NCI-H1436 (cell line): ENCODE measurements around the gene CBX4.
"Not testable (repeated sequence)": the region's sequence is repeated elsewhere in the genome, so short reads cannot be mapped to it uniquely, and the experiment has no call there.

ENCODE experiments used
- DNase-seq: peaks from one replicate; lab custom pipeline; 2025; lab: John Stamatoyannopoulos, UW

The CBX4 gene

DNA sequence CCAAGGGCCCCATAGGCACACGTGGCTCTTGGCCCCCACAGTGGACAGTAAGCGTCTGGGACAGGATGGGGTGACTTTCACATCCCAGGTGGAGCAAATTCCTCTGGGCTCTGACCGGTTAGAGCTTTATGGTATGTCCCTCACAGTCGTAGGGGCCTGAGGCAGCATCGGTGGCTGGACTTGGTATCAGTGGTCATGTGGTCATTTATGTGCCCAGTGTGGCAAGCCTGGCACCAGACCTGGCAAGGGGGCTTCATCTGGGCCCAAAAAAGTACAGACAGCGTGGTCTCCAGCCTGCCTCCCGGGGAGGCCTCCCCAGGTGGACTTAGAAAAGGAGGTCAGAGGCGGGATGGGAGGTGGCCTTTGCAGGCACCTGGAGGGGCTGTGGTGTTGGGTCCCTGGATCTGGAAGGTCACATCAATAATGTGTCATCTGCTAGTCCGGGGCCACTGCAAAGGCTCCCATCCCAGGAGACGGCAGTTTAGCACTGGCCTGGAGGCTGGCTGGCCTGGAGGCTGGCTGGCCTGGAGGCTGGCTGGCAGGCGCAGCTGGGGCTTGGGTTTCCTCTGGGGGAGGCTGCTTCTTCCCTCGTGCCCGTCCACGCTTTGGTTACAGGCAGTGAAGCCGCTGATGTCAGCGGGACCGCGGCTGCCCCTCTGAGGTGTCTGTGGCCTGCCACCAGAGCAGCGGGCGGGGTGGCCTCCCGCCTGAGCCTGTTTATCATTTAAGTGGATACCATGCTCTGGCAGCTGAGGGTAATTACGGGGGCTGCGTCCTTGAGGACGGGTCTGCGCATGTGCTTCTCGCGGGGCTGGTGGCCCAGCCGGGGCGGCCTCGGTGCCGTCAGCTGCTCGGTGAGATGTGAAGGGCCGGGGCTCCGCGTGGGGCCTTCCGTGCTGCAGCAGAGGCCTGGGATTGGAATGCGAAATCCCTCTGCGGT is 20.7 kb upstream of the CBX4 start:
- DNase-seq: peak; percentile 60

DNA sequence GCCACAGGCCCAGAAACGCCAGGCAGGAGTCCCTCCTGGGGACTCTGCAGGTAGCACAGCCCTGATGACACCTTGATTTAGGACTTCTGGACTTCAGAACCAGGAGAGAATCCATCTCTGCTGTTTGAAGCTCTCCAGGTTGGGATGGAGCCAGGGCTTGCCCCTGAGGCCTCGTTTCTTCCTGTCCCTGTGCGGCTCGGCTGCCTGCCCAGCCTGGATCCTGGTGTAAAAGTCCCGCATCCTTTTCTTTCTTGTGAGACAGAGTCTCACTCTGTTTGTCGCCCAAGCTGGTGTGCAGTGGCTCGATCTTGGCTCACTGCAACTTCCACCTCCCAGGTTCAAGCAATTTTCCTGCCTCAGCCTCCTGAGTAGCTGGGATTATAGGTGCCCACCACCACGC is 17.9 kb upstream of the CBX4 start:
- no peak for DNase-seq

DNA sequence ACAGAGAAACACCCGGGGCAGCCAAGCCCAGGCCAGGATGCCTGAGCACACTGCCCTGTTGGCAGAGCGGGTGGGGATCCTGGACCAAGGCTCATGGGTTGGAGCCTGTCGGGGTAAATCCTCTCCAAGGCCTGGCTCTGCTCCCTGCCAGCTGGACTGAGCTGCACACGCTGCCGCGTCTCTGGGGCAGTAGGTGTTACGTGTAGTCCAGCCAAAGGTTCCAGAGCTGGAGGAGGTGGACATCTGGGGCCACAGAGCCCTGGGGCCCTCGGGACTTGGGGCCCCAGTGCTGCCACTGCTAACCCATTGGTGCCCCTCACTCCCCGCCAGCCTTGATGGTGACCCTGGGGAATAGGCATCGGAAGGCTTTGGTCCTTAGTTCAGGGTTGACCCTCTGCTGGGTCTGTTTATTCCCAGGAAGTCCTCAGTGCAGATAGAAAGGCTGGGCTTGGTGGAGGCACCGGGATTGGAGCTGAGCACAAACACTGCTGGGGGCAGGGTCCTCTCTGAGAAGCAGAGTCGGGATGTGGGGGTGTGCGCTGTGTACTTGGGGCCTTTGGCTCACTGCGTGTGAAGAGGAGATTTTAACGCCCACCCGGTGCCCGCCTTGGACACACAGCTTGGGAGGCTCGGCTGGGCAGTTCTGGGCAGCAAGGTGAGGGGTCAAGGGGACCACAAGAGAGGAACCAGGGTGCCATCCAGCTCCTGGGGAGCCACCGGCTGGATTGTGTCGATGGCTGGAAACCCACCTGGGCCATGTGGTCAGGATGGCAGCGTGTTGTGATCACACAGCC is 16.3 kb upstream of the CBX4 start:
- no peak for DNase-seq

DNA sequence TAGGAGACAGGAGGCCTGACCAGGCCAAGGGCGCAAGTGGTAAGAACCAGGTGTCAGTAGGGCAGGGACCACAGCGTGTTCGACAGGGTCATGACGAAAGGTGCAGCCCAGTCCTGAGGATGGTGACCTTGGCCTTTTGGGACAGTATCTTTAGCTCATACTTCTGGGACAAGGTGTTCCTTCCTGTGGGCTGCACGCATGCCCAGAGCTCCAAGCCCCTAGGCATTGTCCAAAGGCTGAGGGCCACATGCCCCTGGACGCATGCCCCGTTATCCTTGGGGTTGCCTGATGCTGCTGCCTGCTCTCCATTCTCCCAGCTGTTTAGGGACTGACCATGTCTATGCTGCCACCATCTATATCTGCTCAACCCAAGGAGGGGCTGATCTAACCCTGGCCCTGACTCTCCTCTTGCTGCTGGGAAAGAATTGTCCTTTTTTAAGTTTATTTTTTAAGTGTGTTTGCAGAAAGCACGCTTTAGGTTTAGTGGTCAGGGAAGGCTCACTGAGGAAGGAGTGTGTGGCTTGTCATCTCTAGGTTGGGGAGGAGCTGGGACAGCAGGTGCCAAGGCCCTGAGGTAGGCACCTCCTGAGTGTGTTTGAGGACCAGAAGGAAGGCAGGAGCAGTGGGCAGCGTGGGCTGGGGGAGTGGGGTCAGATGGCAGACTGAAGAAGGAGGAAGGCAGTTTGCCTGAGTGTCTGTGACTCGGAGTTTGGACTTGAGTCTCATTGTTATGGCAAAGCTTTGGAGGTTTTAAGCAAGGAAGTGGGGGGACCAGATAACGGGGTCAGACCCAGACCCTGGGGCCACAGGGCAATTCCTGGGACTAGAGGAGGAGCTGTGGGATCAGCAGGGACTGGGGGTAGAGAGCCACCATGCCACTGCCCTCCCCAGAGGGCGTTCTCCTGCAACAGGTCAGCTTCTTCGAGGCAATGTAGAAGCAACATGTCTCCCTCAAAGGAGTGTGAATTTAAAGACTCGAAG is 15.1 kb upstream of the CBX4 start:
- no peak for DNase-seq

DNA sequence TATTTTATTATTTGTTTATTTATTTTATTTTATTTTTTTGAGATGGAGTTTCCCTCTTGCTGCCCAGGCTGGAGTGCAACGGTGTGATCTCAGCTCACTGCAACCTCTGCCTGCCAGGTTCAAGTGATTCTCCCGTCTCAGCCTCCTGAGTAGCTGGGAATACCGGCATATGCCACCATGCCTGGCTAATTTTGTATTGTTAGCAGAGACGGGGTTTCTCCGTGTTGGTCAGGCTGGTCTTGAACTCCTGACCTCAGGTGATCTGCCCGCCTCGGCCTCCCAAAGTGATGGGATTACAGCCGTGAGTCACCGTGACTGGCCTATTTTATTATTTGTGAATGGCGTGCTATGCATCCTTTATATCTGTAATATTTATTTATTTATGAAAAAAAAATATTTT is 13.9 kb upstream of the CBX4 start:
- DNase-seq: not testable (repeated sequence)

DNA sequence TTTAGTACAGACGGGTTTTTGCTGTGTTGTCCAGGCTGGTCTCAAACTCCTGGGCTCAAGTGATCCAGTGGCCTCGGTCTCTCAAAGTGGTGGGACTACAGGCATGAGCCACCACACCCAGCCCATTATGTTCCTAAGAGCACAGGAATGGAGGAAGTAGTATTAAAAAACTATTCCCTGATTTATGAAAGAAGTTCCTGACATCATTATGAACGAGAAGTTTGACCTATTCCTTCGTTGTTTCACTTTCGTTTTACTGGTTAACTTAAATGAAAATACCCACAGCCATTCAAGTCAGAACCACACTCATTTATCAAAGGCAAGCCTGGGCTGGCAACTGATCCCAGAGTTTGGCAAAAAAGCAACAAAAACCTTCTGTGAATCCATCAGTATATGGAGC is 13.5 kb upstream of the CBX4 start:
- DNase-seq: no peak

DNA sequence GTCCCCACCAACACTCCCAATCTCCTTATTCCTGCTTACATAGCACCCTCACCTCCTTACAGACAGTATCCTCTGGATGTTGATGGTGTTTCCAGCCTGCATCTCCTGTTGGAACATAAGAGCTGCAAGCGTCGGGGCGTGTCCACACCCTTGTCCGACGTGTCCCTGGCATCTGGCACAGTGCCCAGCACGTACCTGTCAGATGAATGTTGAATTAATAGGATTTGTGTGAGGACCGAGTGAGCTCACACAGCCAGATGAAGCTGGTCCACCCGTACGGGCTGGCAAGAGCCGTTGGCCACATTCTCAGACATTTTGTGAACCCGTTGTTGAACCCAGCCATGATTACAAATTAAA is 12.2 kb upstream of the CBX4 start:
- DNase-seq: no peak

DNA sequence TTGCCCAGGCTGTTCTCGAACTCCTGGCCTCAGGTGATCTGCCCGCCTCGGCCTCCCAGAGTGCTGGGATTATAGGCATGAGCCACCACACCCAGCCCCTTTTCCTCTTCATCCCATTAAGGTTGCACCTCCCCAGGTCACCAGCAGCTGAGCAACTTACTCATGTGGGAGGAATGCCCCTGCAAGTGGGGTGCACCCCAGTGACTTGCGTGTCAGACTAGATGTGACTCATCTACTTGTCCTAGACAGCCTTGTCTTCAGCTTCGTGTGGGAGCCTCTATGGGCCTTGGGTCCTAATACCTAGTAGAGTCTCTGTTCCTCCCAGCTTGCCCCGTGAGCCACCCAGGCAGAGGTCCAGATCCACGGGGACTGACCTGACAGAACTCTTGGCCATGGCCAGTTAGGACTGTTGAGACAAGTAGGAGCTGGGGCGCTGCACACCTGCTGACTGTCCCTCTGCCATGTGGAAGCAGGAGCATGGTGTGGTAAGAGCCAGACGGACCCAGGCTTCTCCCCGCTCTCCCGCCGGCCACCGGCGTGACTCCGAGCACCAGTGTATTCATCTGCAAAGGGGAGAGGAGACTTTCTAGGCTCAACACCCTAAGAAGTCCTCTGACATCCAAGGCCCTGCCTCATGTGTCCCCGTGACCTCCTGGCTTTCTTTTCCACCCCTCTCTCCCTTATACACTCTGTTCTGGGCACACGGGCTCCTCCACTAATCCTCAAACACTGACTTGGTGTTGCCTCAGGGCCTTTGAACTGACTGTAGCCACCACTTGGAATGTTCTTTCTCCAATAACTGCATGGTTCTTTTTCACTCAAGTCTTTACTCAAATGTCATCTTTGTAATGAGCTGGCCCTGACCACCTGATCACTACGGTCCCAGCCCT is 11.6 kb upstream of the CBX4 start:
- no peak for DNase-seq

DNA sequence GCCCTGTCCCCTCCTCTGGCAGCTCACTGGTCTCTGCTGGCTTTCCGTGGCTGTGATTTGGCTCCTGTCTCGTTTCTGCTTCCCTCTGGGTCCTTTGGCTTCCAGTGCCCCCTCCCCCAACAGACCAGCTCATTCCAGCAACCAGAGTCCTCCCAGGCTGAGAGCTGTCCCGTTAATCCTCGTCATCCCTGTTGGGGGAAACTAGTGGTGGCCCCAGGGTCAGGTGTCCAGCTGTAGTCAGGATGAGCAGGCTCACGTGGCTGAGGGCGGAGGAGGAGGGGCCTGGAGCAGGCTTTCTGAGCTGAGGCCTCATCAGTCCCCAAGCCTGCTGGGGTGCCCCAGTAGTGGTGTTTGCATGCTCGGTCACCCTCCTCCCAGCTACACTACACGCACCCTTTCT is 10.7 kb upstream of the CBX4 start:
- no peak for DNase-seq

DNA sequence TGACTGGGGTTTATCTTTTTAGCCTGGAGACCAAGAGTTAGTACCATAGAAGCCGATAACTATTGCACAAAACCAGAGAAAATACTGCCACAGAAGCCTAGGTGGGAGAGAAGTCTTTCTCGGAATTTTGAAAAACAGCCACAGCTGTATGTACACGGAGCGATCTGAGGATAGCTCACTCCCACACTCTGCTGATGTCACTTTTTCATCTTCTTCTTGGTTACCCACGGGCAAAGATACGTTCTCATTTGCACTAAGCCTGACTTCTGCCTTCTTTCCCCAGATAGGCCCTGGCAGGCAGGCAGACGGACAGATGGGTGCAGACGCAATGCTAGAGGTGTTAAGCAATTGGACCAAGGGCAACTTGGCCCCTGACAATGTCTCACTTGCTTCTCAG is 9.1 kb upstream of the CBX4 start:
- no peak for DNase-seq

DNA sequence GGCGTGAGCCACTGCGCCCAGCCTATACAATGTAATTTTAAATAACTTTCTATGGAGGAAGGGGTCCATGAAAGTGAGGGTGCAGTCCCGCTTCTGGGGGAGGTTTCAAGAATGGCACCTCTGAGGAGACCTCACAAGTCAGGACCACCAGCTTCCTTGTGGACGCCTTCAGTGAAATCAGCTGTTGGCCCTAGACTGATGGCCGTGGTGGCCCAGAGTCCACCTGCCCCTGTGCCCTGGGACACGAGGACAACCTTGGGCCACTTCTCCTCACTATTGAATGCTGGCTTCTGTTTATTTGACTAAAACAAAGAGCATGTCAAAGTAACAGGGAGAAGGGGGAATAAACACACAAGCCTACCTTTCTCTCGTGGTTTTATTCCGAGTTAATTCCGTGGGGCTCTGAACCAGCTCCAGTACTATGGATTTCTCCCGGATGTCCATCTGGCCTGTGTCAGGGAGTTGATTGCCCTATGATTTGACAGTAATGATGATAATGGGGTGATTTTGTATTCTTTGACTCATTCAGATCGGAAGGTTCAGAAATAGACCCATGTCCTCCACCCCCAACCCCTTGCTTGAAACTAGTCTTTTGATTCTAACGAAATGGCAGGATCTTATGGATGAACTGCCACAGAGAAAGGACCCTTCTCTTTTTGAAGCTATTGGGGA is 8.6 kb upstream of the CBX4 start:
- no peak for DNase-seq

DNA sequence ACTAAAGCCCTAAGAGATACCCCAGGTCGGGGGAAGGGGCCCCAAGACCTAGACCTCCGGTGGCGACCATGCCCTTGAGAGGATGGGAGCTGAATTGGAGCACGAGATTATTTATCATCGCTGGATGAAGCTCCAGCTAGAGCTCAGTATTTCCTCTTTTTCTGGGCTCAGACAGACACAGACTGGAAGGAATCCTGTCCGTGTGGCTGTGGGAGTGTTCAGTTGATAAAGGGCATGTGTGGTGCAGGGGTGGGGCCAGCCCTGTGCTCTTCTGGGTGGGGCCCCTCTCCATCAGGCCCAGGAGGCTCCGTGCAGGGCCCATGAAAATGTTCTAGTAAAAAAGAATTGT is 6.3 kb upstream of the CBX4 start:
- no peak for DNase-seq

DNA sequence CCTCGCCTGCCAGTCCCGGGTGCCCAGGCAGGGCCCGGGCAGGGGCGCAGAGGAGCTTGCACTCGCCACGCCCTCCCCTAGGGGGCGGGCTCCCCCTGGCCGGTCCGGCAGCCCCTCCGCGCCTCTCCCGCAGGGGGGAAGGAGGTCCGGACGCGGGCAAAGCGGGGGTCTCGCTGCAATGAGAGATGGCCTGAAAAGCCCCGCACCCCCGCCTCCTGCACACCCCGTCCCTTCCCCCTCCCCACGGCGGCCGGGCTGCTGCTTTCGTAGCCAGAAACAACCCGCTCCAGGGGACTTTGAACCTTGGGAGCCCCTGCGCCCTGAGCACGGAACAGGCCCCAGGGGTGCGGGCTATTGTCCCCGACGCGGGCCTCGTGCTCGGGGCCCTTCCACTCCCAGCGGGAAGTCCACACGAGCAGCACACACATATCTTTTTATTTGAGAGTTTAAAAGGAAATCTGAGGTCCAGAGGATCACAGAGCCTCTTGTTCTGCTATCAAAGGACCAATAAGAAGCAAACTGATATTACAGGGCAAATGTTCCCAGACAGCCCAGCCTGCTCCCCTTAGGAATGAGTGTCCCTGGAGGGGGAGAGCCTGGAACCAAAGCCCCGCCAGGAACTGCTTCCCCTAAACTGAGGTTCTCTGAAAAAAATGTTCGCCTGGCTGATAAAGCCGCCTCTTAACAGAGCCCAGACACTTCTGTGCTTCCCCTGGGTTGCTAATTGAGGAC is 5.8 kb upstream of the CBX4 start:
- DNase-seq: peak; percentile 71

DNA sequence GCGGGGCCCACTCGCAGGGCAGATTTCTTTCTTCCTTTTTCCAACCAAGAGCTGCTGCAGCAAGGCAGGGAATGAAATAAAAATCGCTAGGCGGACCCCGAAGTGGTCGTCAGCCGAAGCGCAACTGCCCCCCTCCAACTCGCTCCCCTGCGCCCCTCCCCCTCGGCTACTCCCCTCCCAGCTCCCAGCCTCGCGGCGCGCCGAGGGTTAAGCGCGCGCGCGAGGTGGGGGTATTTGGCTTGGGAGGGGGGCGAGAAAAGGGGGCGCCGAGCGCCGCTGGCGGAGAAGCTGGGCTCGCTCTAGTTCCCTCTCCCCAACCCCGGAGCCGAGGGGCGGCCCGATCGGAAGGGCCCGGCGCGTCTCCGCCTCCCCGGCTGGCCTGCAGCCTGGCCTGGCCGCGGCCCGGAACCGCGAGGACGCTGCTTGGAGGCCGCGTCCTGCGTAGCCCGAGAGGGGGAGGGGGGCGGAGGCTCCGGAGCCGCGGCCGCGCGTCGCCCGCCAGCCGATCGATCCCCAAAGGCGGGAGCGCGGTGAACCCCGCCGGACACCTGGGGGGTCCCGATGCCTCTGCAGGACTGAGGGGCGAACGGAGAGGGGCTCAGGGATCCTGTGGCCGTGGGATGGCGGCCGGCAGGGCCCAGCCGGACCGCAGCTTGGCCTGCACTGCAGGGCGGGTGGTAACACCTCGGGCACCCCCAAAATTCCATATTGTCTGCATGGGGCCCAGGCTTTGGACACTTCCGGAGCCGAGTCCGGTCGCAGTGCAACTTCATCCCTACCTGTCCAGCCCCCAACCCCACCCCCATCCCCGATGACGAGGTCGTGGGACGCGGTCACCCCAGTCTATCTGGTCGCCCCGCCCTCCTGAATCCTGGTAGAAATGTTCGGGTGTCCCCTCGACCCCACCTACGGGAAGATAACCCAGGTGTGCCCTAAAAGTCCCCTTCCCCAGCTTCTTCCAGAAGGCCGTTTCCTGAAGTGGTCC is 4.9 kb upstream of the CBX4 start:
- DNase-seq: peak; percentile 39

DNA sequence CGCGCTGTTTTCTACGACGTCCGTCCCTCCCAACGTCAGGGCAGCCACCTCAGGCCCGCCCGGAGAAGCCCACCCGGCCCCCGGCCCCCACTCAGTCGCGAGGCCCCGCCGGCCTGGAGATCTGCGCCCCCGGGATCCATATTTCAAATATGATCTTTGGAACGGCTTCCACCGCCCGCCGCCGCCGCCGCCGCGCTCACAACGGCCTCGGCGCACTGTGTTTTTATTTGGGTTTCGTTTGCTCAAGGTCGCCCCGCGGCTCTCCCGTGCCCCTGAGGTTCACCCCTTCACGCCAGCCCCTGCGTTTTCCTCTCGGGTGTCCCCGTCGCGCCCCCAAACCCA is 4.2 kb upstream of the CBX4 start:
- DNase-seq: no peak

DNA sequence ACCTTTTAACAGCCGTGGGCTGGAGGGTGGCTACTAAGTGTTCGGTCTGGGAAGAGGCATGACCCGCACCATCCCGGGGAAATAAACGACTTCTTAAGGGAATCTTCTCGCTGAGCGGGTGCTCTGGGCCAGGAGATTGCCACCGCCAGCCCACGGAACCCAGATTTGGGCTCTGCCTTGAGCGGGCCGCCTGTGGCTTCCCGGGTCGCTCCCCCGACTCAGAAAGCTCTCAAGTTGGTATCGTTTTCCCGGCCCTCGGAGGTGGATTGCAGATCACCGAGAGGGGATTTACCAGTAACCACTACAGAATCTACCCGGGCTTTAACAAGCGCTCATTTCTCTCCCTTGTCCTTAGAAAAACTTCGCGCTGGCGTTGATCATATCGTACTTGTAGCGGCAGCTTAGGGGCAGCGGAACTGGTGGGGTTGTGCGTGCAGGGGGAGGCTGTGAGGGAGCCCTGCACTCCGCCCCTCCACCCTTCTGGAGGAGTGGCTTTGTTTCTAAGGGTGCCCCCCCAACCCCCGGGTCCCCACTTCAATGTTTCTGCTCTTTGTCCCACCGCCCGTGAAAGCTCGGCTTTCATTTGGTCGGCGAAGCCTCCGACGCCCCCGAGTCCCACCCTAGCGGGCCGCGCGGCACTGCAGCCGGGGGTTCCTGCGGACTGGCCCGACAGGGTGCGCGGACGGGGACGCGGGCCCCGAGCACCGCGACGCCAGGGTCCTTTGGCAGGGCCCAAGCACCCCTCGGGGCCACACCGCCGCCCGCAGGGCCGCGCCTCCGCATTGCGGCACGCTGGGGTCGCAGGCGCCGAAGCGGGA is 3.6 kb upstream of the CBX4 start:
- DNase-seq: no peak

DNA sequence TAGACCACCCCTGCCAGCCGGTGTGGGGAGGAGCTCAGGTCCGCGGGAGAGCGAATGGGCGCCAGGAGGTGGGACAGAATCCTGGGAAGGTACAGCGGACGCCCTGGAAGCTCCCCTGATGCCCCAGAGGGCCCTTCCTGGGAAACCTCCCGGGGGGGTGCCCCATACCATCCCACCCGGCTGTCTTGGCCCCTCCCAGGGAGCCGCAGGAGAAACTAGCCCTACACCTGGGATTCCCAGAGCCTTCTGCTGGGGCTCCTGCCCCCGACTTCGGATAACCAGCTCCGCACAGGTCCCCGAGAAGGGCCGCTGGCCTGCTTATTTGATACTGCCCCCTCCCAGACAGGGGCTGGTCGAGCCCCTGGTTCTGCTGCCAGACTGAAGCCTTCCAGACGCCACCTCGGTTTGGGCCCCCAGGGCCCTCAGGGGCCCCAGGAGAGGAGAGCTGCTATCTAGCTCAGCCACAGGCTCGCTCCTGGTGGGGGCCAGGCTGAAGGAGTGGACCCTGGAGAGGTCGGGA is 3.0 kb upstream of the CBX4 start:
- DNase-seq: no peak
